NCI-H2081 treated with DMSO at 0.1 percent for 48 hours (cell line): ENCODE results near the gene HSD3B2.
"Not testable (repeated sequence)": the region's sequence is repeated elsewhere in the genome, so short reads cannot be mapped to it uniquely, and the experiment has no call there.

ENCODE experiments used
- DNase-seq: peaks from one replicate; lab custom pipeline; 2025; lab: John Stamatoyannopoulos, UW

Gene HSD3B2

DNA sequence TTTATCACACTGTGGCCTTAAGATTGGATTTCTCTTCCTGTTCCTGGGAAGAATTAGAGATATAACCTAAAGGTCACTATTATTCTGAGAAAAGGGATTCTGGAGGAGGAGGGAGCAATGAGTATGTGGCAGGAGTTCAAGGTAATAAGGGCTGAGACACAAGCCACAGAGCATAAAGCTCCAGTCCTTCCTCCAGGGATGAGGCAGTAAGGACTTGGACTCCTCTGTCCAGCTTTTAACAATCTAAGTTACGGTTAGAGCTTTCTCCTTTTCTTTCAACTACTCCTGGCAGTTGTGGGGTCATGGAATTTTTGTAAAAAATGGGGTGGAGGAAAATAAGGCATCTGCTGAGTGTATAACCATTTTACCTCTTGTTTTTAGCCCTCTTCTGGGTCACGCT lies at the start of gene HSD3B2:
HSD3B2 (plus strand) TSS at position 201 of the 400 bp plus-strand sequence. CDS start 270 bp downstream, outside the sequence.
- DNase-seq, result no peak

DNA sequence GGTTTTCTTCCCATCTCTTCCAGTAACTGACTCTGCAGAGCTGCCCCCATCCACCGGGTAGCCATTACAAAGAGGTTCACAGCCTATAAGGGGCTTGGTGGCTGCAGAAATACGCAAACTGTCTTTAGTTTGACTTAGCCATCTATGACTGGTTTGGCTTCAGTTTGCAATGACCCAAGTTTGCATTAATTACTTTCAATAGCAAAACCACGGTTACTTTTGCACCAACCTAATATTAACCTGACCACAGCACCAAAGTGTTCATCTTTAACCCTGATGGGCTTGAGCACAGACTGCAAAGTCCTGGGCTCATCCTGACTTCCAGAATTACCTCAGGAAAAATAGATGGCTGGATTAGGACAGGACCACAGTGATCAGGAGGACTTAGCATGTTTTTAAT lies 48.5 kb upstream of the HSD3B2 start:
- no peak for DNase-seq

DNA sequence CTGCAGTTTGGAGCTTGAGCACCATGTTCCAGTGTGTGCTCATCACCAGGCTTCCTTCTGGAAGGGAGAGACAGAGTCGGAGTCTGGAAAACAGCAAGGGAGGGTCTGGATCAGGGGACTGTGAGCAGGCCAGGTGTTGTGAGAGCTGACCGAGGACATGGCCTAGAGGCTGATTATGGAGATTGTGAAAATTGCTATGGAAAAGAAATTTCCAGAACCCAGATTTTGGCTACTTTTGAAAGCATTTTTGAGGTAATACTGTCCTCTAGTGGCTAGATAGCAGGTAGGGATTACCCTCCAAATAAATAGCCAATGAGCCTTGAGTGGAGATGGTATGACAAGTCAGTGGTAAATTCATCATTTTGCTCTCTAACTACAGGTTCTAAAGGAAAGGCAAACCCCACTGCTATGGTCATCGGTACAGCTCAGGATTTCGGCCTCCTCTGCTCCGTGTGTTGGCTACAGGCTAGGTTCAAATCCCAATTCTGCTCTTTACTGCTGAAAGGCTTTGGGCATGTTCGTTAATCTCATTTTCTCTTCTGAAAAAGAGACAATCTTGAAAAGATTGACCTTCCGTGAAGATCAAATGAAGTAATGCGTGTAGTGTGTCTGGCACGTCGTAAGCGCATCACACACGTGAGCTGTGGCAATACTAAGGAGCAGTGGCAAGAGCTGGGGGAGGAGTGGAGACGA lies 47.4 kb upstream of the HSD3B2 start:
- DNase-seq, result no peak

- DNase-seq, result no peak
These were observed 46.4 kb upstream of the HSD3B2 start, which contains the start of gene HAO2 for GRCh38 chr1:119368554-119368953. HAO2 (plus strand) TSS chr1:119368785; CDS start chr1:119381086, 12,301 bp downstream.

DNA sequence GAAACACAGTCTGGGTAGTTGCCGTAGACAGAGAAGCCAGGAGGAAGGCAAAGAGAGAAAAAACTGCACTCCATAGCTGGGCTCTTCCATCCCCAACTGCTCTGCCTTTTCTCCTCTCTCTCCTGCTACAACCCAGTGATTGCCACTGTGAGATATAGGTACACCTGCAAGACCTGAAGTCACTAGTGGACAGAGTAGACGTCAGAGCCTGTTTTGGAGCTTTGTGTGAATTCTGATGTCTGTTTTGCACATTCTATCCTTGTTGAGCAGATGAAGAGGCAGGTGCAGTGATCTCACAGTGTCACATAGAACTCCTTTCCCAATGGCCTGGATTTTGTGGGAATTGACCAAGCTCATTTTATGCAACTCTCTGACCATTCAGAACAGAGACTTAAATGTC lies 44.2 kb upstream of the HSD3B2 start:
- DNase-seq, result no peak

GRCh38 chr1:119371815-119372214 lies 43.1 kb upstream of the HSD3B2 start:
- no peak for DNase-seq

- DNase-seq, result no peak
These were observed 42.4 kb upstream of the HSD3B2 start for GRCh38 chr1:119372503-119373086.

DNA sequence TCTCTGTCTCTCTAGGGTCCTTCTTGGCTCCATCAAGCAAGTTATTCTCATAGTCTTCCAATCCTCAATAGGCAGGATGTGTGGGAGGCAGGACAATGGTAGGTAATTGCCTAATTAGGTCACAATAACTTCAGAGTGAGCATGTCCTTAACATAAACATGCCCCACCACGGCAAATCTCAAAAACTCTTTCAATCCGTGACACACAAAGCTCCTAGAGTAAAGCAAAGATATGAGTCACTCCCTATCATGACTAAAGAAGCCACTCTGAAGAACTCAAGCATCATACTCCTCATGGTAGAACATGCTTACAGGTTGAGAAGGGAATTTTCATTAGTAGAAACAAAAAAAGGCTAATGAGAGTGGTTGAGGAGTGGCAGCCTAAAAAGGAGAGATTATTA lies 41.5 kb upstream of the HSD3B2 start:
- DNase-seq, result no peak

GRCh38 chr1:119374208-119374874 lies 40.6 kb upstream of the HSD3B2 start:
- no peak for DNase-seq

GRCh38 chr1:119375366-119375765 lies 39.6 kb upstream of the HSD3B2 start:
- no peak for DNase-seq

DNA sequence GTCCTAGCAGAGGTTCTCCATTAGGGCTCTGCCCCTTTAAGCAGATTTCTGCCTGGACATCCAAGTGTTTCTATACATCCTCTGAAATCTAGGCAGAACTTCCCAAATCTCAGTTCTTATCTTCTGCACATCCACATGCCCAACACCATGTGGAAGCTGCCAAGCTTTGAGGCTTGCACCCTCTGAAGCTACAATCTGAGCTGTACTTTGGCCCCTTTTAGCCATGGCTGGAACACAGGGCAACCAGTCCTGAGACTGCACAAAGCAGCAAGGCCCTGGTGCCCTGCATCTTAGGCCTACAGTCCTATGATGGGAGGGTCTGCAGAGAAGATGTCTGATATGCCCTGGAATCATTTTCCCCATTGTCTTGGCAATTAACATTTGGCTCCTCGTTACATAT lies 38.4 kb upstream of the HSD3B2 start:
- no peak for DNase-seq

GRCh38 chr1:119377594-119377993 lies 37.4 kb upstream of the HSD3B2 start:
- not testable (repeated sequence) for DNase-seq

DNA sequence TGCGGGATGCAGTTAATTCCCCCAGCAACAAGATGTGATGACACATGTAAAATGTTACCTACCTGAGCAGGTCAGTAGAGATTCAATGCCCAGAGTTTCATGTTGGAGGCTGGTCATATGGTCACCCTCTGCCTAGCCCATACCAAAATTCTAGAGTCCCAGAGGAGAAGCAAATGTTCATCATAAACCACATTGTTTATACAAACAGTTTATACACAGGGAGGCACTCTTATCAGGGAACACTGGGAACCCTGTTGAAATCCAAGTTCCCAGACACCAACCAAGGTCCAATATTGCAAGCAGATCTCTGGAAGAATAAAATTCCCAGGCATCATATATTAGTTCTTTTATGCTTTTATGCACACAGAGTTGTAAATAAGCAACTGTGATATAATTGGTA lies 35.8 kb upstream of the HSD3B2 start:
- DNase-seq, result no peak

GRCh38 chr1:119380304-119380703 lies 34.6 kb upstream of the HSD3B2 start:
- no peak for DNase-seq

GRCh38 chr1:119380983-119381662 lies 33.8 kb upstream of the HSD3B2 start:
- DNase-seq, result no peak

DNA sequence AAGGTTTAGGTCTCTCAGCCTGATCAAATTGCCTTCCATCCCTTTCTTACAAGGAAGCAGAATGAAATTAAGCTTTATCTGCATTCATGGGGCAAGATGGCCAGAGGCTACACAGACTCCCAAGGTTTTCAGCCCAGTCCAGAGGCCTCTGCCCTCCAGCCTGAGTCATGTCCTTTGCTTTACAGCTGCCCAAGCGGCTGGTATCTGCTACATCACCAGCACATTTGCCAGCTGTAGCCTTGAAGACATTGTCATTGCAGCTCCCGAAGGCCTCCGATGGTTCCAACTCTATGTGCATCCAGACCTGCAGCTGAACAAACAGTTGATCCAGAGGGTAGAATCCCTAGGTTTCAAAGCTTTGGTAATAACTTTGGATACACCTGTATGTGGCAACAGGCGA lies 30.4 kb upstream of the HSD3B2 start:
- no peak for DNase-seq

- no peak for DNase-seq
These were observed 29.3 kb upstream of the HSD3B2 start for GRCh38 chr1:119385650-119386049.

GRCh38 chr1:119387858-119388257 lies 27.1 kb upstream of the HSD3B2 start:
- no peak for DNase-seq

- no peak for DNase-seq
These were observed 26.5 kb upstream of the HSD3B2 start for GRCh38 chr1:119388450-119388849.

- DNase-seq, result no peak
These were observed 24.4 kb upstream of the HSD3B2 start for GRCh38 chr1:119390526-119390925.

DNA sequence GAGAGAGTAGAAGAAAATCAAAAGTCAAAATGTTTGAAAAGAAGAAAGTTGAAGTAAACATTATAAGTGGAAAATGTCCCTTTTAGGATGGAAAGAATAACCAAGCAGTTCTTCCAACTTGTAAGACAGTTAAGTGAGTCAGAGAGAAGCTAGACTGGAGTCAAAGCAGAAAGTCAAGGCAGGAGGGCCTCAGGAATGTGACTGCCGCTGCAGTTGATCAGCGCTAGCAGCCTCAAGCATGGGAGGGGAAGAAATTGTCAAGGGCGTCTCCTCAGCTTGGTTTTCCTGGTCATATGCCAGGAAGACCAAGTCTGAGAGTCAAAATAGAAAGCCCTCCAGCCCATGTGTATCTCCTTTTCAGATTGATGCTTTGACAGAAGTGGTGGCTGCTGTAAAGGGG lies 23.2 kb upstream of the HSD3B2 start:
- no peak for DNase-seq

GRCh38 chr1:119394085-119394484 lies 20.9 kb upstream of the HSD3B2 start:
- no peak for DNase-seq

DNA sequence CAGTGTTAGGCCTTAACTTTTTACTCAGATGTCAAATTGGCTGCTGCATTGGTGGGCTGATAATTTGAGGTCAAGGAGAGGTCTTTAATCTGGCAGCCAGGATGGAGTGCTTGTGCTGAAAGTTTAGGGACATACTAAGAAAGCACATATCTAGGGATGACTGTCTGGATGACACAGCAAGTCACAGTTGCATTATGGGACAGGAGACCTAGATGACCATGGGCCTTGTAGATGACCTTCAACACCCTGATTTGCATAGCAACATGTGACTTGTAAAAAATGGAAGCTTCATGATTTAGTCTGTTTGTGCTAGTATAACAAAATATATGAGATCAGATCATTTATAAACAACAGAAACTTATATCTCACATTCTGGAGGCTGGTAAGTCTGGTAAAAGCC lies 18.0 kb upstream of the HSD3B2 start:
- DNase-seq, result no peak
